ENCODE measurements around the gene HTRA2. TPM values are rescaled to one million over a fixed set of nuclear protein-coding genes. Genes with fewer than 3 reads are reported as not detected.

HTRA2 gene
- total RNA-seq, 1 donor: 32.9 TPM

DNA sequence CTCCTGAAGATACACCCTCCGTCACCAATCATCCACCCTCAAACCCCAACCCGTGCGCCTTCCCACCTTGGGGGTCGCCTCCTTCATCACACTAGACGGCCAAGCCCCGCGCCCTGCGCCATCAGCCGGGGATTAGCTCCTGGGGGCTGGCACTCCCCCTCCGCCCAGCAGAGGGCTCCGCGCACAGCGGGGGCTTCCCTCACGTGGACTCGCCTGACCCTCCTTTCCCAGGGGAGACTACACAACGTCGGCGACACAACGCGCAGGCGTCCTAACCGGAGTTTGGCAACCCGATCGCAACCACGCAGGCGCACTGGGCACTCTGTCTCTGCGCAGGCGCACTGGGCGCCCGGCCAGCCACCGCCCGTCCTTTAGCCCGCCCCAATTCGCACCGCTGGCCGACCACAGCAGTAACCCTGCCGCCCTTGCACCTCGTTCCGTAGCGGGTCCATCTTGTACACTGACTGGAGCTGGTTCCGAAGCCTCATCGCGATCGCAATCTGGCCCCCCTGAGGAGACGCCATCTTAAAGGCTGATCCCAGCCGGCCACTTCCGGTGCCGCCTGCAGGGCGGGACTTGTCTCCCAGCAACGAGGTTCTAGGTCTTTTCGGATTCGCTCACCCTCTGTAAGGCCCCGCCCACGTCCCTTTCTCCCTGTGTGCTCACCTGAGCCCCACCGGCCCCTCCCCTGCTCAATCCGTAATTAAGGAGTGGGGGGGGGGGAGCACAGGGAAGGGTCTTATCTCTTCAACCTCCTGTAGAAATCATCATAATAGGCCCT is 22.4 kb upstream of the HTRA2 start, which contains the start of gene PCGF1:
TSS of gene PCGF1 (minus strand) at position 551 of the 781 bp plus-strand sequence. CDS start at position 524, 27 bp downstream.
- peak; percentile 98 for DNase-seq (ENCODE audit: low read depth)
- peak within 1 kb of the TSS; percentile 100 for H3K4me3 ChIP-seq (ENCODE audit: low read depth, low read length)
- TF ChIP-seq, protein P1, sequence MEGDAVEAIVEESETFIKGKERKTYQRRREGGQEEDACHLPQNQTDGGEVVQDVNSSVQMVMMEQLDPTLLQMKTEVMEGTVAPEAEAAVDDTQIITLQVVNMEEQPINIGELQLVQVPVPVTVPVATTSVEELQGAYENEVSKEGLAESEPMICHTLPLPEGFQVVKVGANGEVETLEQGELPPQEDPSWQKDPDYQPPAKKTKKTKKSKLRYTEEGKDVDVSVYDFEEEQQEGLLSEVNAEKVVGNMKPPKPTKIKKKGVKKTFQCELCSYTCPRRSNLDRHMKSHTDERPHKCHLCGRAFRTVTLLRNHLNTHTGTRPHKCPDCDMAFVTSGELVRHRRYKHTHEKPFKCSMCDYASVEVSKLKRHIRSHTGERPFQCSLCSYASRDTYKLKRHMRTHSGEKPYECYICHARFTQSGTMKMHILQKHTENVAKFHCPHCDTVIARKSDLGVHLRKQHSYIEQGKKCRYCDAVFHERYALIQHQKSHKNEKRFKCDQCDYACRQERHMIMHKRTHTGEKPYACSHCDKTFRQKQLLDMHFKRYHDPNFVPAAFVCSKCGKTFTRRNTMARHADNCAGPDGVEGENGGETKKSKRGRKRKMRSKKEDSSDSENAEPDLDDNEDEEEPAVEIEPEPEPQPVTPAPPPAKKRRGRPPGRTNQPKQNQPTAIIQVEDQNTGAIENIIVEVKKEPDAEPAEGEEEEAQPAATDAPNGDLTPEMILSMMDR (IDR thresholded peaks at IDR 0.05; ENCODE audit: insufficient read depth, low read length): peak; percentile 51

DNA sequence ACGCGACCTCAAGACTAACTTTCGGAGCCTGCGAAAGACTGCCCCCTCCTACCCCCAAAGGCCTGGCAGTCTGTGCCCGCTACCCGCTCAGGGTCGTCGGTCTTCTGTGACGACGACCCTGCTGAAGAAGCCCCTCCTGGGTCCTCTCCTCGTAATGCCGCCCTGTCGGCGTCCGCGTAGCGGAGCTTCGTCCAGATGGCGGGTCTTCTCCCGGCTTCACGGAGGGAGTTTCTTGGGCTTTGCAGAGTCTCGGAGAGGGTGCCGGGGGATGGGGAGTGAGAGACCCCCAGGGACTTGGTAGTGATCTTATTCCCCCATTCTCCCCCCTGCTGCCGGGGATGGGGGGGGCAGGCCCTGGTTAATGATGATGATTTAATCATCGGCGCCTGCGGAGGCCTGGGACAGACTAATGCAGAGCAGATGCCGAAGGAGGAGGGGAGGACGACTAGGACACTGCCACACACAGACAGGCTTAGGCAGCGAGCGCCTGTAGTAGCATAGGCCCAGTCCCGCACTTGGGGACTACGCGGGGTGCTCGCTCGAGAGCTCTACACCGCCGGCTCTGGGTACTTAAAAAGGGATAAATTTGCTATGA is 21.7 kb upstream of the HTRA2 start:
- no peak for DNase-seq (ENCODE audit: low read depth)
- H3K4me3 ChIP-seq (ENCODE audit: low read depth, low read length): peak overlapping the region; percentile 100
- TF ChIP-seq, protein P1 (IDR thresholded peaks at IDR 0.05; ENCODE audit: insufficient read depth, low read length): no peak

DNA sequence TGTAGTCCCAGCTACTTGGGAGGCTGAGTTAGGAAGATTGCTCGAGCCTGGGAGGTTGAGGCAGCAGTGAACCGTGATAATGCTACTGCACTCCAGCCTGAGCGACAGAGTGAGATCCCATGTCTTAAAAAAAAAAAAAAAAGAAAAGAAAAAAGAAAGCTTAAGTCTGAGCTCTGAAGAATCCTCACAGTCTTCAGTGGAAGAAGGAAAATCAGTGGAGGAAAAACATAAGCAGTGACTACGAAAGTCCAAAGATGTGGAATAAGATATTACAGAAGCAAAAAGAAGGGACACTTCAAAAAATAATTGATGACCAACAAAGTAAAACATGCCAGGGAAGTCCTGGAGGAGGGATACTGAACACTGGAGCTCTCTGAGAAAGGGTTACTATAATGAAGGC is 19.5 kb upstream of the HTRA2 start:
- no peak for DNase-seq (ENCODE audit: low read depth)
- no peak overlapping the region for H3K4me3 ChIP-seq (ENCODE audit: low read depth, low read length)
- TF ChIP-seq, protein P1 (IDR thresholded peaks at IDR 0.05; ENCODE audit: insufficient read depth, low read length): no peak

DNA sequence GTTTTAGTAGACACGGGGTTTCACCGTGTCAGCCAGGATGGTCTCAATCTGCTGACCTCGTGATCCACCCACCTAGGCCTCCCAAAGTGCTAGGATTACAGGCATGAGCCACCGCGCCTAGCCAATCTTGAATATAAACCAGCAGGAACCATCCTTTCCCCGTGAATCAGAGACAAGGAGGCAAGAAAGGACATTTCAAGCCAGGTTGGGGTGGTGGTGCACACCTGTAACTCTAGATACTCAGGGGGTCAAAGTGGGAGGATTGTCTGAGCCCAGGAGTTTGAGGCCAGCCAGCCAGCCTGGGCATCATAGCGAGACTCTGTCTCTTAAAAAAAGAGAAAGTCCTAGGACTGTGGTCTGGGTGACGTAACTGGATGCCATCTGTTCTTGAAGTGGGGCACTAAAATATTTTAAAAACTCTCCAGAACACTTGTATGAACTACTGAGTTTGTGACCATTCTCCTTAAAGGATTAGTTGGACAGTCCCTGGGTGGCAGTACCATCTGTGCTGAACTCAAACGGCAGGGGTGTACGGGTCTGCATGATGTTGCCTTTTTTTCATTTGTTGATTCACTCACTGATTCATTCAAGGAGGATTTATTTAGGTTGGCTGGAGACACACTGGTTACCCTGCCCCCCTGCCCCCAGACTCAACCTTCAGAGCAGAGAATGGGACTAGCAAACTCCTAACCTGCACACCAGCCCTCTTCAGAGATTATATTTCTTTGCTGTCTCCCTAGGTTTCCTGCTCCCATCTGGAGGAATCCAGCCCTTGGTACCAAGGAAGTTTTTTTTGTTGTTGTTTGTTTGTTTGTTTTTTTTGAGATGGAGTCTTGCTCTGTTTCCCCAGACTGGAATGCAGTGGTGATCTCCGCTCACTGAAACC is 18.4 kb upstream of the HTRA2 start:
- TF ChIP-seq, protein P1 (IDR thresholded peaks at IDR 0.05; ENCODE audit: insufficient read depth, low read length): no peak
- no peak overlapping the region for H3K4me3 ChIP-seq (ENCODE audit: low read depth, low read length)
- DNase-seq (ENCODE audit: low read depth): no peak

DNA sequence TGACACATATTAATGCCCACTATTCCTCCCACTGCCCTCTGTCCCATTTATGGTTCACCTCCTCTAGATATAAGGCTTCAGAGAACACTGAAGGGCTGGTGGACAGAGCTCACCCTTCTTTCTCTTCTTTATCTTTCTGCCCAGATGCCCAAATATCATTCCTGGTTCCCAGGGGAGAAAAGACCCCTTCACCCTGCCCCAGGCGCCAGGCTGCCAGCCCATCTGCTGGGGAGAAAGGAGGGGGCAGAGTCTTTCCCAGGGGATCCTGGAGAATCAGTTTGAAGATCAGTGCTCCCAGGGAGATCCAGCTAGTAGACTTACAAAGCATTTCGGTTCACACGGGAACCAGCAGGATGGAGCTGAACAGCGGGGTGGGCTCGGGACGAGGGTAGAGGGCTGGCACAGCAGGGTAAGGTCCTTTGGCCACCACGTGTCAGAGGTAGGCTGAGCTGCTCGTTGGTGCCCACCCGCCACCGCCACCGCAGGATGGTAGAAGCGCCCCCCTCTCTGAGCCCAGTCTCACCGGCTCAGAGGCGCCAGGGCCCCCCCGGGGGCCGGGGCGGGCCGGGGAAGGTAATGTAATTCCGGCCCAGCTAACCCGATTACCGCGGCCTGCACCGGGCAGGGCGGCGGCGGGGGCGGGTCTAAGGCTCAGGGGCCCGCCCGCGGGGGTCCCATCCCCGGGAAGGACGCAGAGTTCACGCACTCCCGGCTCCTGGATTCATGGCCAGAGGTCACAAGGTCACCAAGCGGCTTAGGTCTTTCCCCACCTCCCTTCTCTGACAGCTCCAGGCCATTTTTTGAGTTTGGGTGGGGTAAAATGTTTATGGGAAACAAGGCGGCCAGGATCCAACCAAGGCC is 16.8 kb upstream of the HTRA2 start:
- DNase-seq (ENCODE audit: low read depth): no peak

More for the DNA sequence above, 16.8 kb upstream of the HTRA2 start:
- no peak overlapping the region for H3K4me3 ChIP-seq (ENCODE audit: low read depth, low read length)
- TF ChIP-seq, protein P1 (IDR thresholded peaks at IDR 0.05; ENCODE audit: insufficient read depth, low read length): no peak

Data from fibroblast of the aortic adventitia (primary cell).